ENCODE results near the gene CCL7. TPM values are rescaled to one million over a fixed set of nuclear protein-coding genes. Genes with fewer than 3 reads are reported as not detected.

Gene CCL7
- total and polyA plus RNA-seq, 10 donors: not detected

DNA sequence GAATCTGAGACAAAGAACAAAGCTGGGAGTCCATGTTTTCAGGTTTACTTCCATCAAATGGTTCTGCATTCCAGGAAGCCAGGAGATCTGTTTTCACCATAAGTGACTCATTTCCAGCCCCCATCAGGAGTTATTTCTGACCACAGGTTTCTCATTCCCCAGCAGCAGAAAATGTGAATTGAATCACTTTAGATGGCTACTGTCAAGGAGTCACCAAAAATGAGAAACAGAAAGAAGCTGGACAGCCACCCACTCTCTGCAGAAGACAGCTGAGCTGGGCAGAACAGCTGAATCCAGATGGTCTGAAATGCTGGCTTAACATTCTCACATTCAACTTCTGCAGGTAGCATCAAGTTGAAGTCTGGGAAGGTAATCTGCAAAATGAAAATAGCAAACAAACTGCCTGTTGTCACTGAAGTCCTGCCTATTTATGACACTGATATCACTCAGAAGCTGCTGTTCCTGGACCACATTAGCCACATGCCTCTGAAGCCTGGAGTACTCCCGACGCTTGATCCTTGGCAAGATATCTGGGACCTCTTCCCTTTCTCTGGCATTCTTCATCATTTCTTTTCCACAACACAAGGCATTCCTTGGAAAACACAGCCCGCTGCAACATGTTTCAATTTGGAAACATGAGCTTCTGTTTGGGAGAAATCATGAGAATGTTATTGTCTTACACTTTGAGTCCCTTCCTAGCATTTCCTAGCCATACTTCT is 30.8 kb downstream of the CCL7 start:
- no peak overlapping the region for H3K4me3 ChIP-seq
- no peak overlapping the region for H3K27ac ChIP-seq
- peaks cover 0 to 3% (median 0%) of the 10 kb centered on the region in 7 donors for H3K27me3 ChIP-seq (replicated peaks in 1 of 7)
- no peaks in the 10 kb centered on the region for H3K9me3 ChIP-seq
- WGBS, 5 donors: 79 to 87% (median 84%) methylated on average over 3 of the region's 3 CpGs
- H3K36me3 ChIP-seq: no peaks in the 10 kb centered on the region
- H3K4me1 ChIP-seq: peaks cover 0 to 12% (median 0%) of the 10 kb centered on the region in 6 donors
- TF ChIP-seq, protein P1, sequence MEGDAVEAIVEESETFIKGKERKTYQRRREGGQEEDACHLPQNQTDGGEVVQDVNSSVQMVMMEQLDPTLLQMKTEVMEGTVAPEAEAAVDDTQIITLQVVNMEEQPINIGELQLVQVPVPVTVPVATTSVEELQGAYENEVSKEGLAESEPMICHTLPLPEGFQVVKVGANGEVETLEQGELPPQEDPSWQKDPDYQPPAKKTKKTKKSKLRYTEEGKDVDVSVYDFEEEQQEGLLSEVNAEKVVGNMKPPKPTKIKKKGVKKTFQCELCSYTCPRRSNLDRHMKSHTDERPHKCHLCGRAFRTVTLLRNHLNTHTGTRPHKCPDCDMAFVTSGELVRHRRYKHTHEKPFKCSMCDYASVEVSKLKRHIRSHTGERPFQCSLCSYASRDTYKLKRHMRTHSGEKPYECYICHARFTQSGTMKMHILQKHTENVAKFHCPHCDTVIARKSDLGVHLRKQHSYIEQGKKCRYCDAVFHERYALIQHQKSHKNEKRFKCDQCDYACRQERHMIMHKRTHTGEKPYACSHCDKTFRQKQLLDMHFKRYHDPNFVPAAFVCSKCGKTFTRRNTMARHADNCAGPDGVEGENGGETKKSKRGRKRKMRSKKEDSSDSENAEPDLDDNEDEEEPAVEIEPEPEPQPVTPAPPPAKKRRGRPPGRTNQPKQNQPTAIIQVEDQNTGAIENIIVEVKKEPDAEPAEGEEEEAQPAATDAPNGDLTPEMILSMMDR (IDR thresholded peaks at IDR 0.05 in 8 of 11, conservative IDR thresholded peaks at IDR 0.05 in 3 of 11): no peak
- intact Hi-C loops (cut with DNase I; ENCODE audit: low total_unique reads): no loop called here
- DNase-seq: no peak

DNA sequence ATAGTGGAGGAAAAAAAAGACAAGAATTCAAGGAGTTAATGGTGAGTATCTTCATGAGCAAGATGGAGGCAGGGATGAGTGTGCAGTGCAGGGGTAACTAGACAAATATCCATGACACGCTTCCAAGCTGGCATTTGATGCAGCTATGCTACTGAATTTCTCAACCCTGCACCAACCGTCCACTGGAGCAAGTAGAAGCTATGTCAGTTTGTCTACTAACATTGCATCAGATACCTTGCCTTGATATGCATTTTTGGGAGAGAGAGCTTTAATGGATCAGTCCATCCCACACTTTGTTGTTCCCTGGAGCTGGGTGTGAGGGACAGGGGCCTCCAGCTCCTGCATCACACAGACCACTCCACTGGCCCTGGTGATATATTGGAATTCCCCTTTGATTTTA is 32.0 kb downstream of the CCL7 start:
- Histone ChIP-seq H3K36me3 (no peaks in the 10 kb centered on the region), H3K27ac (no peak overlapping the region), H3K9me3 (no peaks in the 10 kb centered on the region), H3K4me3 (no peak overlapping the region), H3K4me1 (peaks cover 0 to 17% (median 1%) of the 10 kb centered on the region in 6 donors), H3K27me3 (replicated peaks in 1 of 7) (peaks cover 0 to 3% (median 0%) of the 10 kb centered on the region in 7 donors)
- no peak for TF ChIP-seq POLR2AphosphoS5 (IDR thresholded peaks at IDR 0.05)
- no peak for TF ChIP-seq POLR2A (IDR thresholded peaks at IDR 0.05)
- TF ChIP-seq, protein P1 (IDR thresholded peaks at IDR 0.05 in 8 of 11, conservative IDR thresholded peaks at IDR 0.05 in 3 of 11): no peak
- DNase-seq: no peak
- WGBS, 5 donors: 44 to 94% (median 66%) methylated on average over 2 of the region's 2 CpGs
- intact Hi-C loops (cut with DNase I; ENCODE audit: low total_unique reads): no loop called here

DNA sequence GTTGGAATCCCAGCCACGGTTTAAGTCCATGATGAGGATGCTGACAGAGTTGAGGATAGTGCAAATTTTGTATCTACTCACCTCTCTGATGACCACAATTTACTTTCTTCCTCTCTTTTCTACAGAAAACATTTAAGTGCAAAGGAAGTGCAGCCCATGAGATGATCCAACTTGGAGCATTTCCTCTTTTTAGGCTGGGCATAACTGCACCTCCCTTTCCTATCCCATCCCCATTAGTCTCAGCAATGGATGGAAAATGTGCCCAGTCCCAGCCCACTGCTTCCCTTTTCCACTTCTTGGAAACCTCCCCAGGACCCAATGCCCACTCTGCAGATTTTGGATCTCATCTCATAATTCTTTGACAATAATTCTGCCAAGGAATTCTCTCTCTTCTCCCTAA is 32.6 kb downstream of the CCL7 start:
- no peak overlapping the region for H3K4me3 ChIP-seq
- no peak for DNase-seq
- intact Hi-C loops (cut with DNase I; ENCODE audit: low total_unique reads): no loop called here
- TF ChIP-seq POLR2A (IDR thresholded peaks at IDR 0.05) (no peak), POLR2AphosphoS5 (IDR thresholded peaks at IDR 0.05) (no peak)
- TF ChIP-seq, protein P1 (IDR thresholded peaks at IDR 0.05 in 8 of 11, conservative IDR thresholded peaks at IDR 0.05 in 3 of 11): no peak
- H3K9me3 ChIP-seq: no peaks in the 10 kb centered on the region
- peaks cover 0 to 24% (median 5%) of the 10 kb centered on the region in 6 donors for H3K4me1 ChIP-seq
- H3K27me3 ChIP-seq (replicated peaks in 1 of 7): peaks cover 0 to 3% (median 0%) of the 10 kb centered on the region in 7 donors
- no peak overlapping the region for H3K27ac ChIP-seq
- 77 to 88% (median 83%) methylated on average over 1 of the region's 1 CpG for WGBS, 5 donors
- no peaks in the 10 kb centered on the region for H3K36me3 ChIP-seq

DNA sequence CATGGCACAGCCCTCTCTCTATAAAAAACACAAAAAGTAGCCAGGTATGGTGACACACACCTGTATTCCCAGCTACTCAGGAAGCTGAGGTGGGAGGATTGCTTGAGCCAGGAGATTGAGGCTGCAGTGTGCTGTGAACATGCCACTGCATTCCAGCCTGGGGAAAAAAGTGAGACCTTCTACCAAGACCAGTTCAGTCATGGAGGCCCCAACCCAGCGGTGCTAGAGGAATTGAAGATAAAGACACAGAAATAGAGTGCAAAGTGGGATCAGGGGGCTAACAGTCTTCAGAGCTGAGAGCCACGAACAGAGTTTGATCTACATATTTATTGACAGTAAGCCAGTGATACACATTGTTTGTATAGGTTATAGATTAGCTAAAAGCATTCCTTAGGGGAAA is 33.6 kb downstream of the CCL7 start:
- DNase-seq: no peak
- H3K4me3 ChIP-seq: no peak overlapping the region
- H3K36me3 ChIP-seq: no peaks in the 10 kb centered on the region
- H3K27ac ChIP-seq: no peak overlapping the region
- intact Hi-C loops (cut with DNase I; ENCODE audit: low total_unique reads): no loop called here
- TF ChIP-seq POLR2AphosphoS5 (IDR thresholded peaks at IDR 0.05): no peak
- no peak for TF ChIP-seq POLR2A (IDR thresholded peaks at IDR 0.05)
- TF ChIP-seq, protein P1 (IDR thresholded peaks at IDR 0.05 in 8 of 11, conservative IDR thresholded peaks at IDR 0.05 in 3 of 11): no peak
- H3K27me3 ChIP-seq (replicated peaks in 1 of 7): peaks cover 0 to 3% (median 0%) of the 10 kb centered on the region in 7 donors
- peaks cover 0 to 33% (median 9%) of the 10 kb centered on the region in 6 donors for H3K4me1 ChIP-seq
- 85 to 98% (median 93%) methylated on average over 2 of the region's 2 CpGs for WGBS, 5 donors
- H3K9me3 ChIP-seq: no peaks in the 10 kb centered on the region
